Thoracic aorta (tissue), 2 donors: ENCODE measurements around the gene NUB1. TPM values are rescaled to one million over a fixed set of nuclear protein-coding genes. Genes with fewer than 3 reads are reported as not detected.

Experiments used
- ATAC-seq: fragments of 150-250 bp; one replicate; pipeline ENCODE4 v1.8.0; 2017; ENCODE audit warnings: low read depth; ENCODE audit not compliant: insufficient number of reproducible peaks, low FRiP score
- DNase-seq: peaks from one replicate; pipeline ENCODE4 v3.0.0-alpha.2; 2020; ENCODE audit warnings: low spot score
- H3K27ac ChIP-seq, 2 donors: fragments of 200-600 bp; sonication (generic); 1 replicate in 1 of 2; 2 replicates in 1 of 2; pipeline ENCODE4 v1.5.1; 2016; ENCODE audit warnings: mild to moderate bottlenecking in 2 of 2, moderate library complexity in 2 of 2
- H3K27me3 ChIP-seq: fragments of 200-600 bp; sonication (generic); replicated peaks from 2 replicates; pipeline ENCODE4 v1.6.0; 2016; ENCODE audit warnings: mild to moderate bottlenecking; ENCODE audit not compliant: insufficient read depth
- H3K36me3 ChIP-seq: fragments of 200-600 bp; sonication (generic); one replicate; pipeline ENCODE4 v1.5.1; 2016
- H3K4me1 ChIP-seq, 2 donors: fragments of 200-600 bp; sonication (generic); 1 replicate in 1 of 2; 2 replicates in 1 of 2; pipeline versions ENCODE4 v1.5.1 to v1.6.0; 2016; ENCODE audit warnings: low read depth in 2 of 2, mild to moderate bottlenecking in 1 of 2; ENCODE audit not compliant: control insufficient read depth in 1 of 2
- H3K4me3 ChIP-seq: fragments of 200-600 bp; sonication (generic); 2 replicates; pipeline ENCODE4 v1.5.1; 2016; ENCODE audit warnings: mild to moderate bottlenecking
- H3K9me3 ChIP-seq: fragments of 200-600 bp; sonication (generic); 2 replicates; pipeline ENCODE4 v1.5.1; 2016
- CTCF ChIP-seq: fragments of 200-600 bp; sonication (generic); IDR thresholded peaks from one replicate; pipeline ENCODE4 v1.5.1; 2019; ENCODE audit warnings: antibody characterized with exemption
- total RNA-seq, 2 donors: library from RNA; depleted of rRNA; stranded (reverse); fragments of >200 nt; gene quantifications; one replicate each; pipeline versions ENCODE4 v1.1.0 to v1.2.3, GENCODE V29; 2016

NUB1 gene
- total RNA-seq, 2 donors from 2014 or later: 51.0 to 53.4 TPM

GRCh38 chr7:151408498-151408838 is 66.9 kb downstream of the NUB1 start:
- Histone ChIP-seq H3K4me1 (peaks cover 25 to 45% of the 10 kb centered on the region in 2 donors), H3K27me3 (peaks cover 20% of the 10 kb centered on the region)
- no peak for ATAC-seq

GRCh38 chr7:151408839-151409666 is 67.4 kb downstream of the NUB1 start:
- no peak for TF ChIP-seq CTCF
- ATAC-seq (no peak), DNase-seq (no peak)
- no peaks in the 10 kb centered on the region for H3K36me3 ChIP-seq
- H3K9me3 ChIP-seq: no peaks in the 10 kb centered on the region
- H3K27me3 ChIP-seq: peaks cover 20% of the 10 kb centered on the region
- peak overlapping the region; percentile 70 for H3K4me3 ChIP-seq
- H3K4me1 ChIP-seq: peaks cover 20 to 39% of the 10 kb centered on the region in 2 donors
- no peak overlapping the region for H3K27ac ChIP-seq

More at GRCh38 chr7:151408498-151408838, 66.9 kb downstream of the NUB1 start:
- TF ChIP-seq CTCF: no peak
- Histone ChIP-seq H3K36me3 (no peaks in the 10 kb centered on the region), H3K4me3 (no peak overlapping the region), H3K9me3 (no peaks in the 10 kb centered on the region), H3K27ac (no peak overlapping the region)
- DNase-seq: no peak

GRCh38 chr7:151409667-151410404 is 68.2 kb downstream of the NUB1 start, which contains the start of gene WDR86:
WDR86 (minus strand) TSS chr7:151410038; CDS start chr7:151409589, 449 bp downstream.
- Histone ChIP-seq H3K9me3 (no peaks in the 10 kb centered on the region), H3K4me3 (peak within 1 kb of the TSS; percentile 70), H3K36me3 (no peaks in the 10 kb centered on the region), H3K27ac (no peak within 1 kb of the TSS), H3K4me1 (peaks cover 12 to 31% of the 10 kb centered on the region in 2 donors), H3K27me3 (peaks cover 20% of the 10 kb centered on the region)
- DNase-seq: no peak
- no peak for ATAC-seq
- no peak for TF ChIP-seq CTCF

GRCh38 chr7:151410405-151411390 is 69.1 kb downstream of the NUB1 start:
- H3K27me3 ChIP-seq: peaks cover 20% of the 10 kb centered on the region
- TF ChIP-seq CTCF: no peak

More at GRCh38 chr7:151410405-151411390, 69.1 kb downstream of the NUB1 start:
- Histone ChIP-seq H3K4me3 (peak overlapping the region; percentile 70), H3K36me3 (no peaks in the 10 kb centered on the region), H3K9me3 (no peaks in the 10 kb centered on the region), H3K4me1 (peaks cover 11 to 24% of the 10 kb centered on the region in 2 donors), H3K27ac (no peak overlapping the region)
- ATAC-seq: no peak
- DNase-seq: no peak
